ENCODE results near the gene TBC1D2. TPM values are rescaled to one million over a fixed set of nuclear protein-coding genes. Genes with fewer than 3 reads are reported as not detected.

Gene TBC1D2
- total RNA-seq, 6 donors from 2014 or later = 62.4 to 217 (median 119) TPM

GRCh38 chr9:98158071-98158831 is 97.2 kb downstream of the TBC1D2 start:
- WGBS, 2 donors = 62 to 71% methylated on average over 4 of the region's 4 CpGs
- Histone ChIP-seq H3K27ac (no peak overlapping the region), H3K36me3 (peaks cover 0 to 9% (median 0%) of the 10 kb centered on the region in 4 donors), H3K27me3 (no peaks in the 10 kb centered on the region), H3K4me1 (peaks cover 0 to 6% (median 0%) of the 10 kb centered on the region in 4 donors), H3K9me3 (no peaks in the 10 kb centered on the region), H3K4me3 (no peak overlapping the region)
- DNase-seq = peak in 1 of 2 donors; percentile 81
- TF ChIP-seq POLR2AphosphoS5 (IDR thresholded peaks at IDR 0.05) (no peak), EP300 (IDR thresholded peaks at IDR 0.05) (no peak), POLR2A (IDR thresholded peaks at IDR 0.05) (no peak), CTCF (IDR thresholded peaks at IDR 0.05) (no peak)
- peak; percentile 53 to 73 for ATAC-seq (ENCODE audit: low FRiP score in 2 of 2)

- Histone ChIP-seq H3K9me3 (no peaks in the 10 kb centered on the region), H3K4me3 (no peak overlapping the region), H3K4me1 (peaks cover 0 to 6% (median 0%) of the 10 kb centered on the region in 4 donors), H3K36me3 (peaks cover 0 to 9% (median 0%) of the 10 kb centered on the region in 4 donors), H3K27ac (peak overlapping the region in 1 of 4 donors; percentile 2), H3K27me3 (no peaks in the 10 kb centered on the region)
- ATAC-seq (ENCODE audit: low FRiP score in 2 of 2) = no peak
- DNase-seq = no peak
- TF ChIP-seq POLR2AphosphoS5 (IDR thresholded peaks at IDR 0.05) (no peak), EP300 (IDR thresholded peaks at IDR 0.05) (no peak), POLR2A (IDR thresholded peaks at IDR 0.05) (no peak), CTCF (IDR thresholded peaks at IDR 0.05) (no peak)
- WGBS, 2 donors = 95 to 98% methylated on average over 8 to 10 of the region's 10 CpGs
These were observed 98.1 kb downstream of the TBC1D2 start for GRCh38 chr9:98157372-98157771.

DNA sequence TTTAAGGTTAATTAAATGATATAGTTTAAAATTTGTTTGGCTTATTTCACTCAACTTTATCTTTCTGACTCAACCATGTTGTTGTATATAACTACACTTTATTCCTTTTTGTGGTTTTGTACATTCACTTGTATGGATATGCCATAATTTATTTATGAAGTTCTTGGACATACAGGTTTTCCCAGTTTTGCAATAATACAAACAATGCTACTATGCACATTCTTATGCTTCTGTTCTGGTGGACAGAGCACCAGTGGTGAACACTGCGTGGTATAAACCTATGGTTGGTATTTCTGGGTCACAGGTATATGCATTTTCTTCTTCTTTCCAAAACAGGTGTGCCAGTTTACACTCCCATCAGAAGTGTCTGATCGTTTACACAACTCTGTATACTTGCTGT is 100.8 kb downstream of the TBC1D2 start:
- H3K36me3 ChIP-seq = peaks cover 0 to 9% (median 0%) of the 10 kb centered on the region in 4 donors
- TF ChIP-seq EP300 (IDR thresholded peaks at IDR 0.05) (no peak), CTCF (IDR thresholded peaks at IDR 0.05) (no peak), POLR2A (IDR thresholded peaks at IDR 0.05) (no peak), POLR2AphosphoS5 (IDR thresholded peaks at IDR 0.05) (no peak)
- no peak overlapping the region for H3K27ac ChIP-seq
- WGBS, 2 donors = 83 to 89% methylated on average over 2 of the region's 2 CpGs
- DNase-seq (no peak), ATAC-seq (ENCODE audit: low FRiP score in 2 of 2) (no peak)
- no peak overlapping the region for H3K4me3 ChIP-seq
- no peaks in the 10 kb centered on the region for H3K9me3 ChIP-seq
- H3K4me1 ChIP-seq = peaks cover 0 to 16% (median 7%) of the 10 kb centered on the region in 4 donors
- H3K27me3 ChIP-seq = no peaks in the 10 kb centered on the region

- peaks cover 1 to 14% (median 8%) of the 10 kb centered on the region in 4 donors for H3K4me1 ChIP-seq
- no peak overlapping the region for H3K4me3 ChIP-seq
- no peak for TF ChIP-seq CTCF (IDR thresholded peaks at IDR 0.05)
- TF ChIP-seq POLR2AphosphoS5 (IDR thresholded peaks at IDR 0.05) = no peak
- no peak for TF ChIP-seq EP300 (IDR thresholded peaks at IDR 0.05)
- no peak for TF ChIP-seq POLR2A (IDR thresholded peaks at IDR 0.05)
- H3K36me3 ChIP-seq = peaks cover 0 to 9% (median 0%) of the 10 kb centered on the region in 4 donors
- DNase-seq (no peak), ATAC-seq (ENCODE audit: low FRiP score in 2 of 2) (no peak)
- no peaks in the 10 kb centered on the region for H3K9me3 ChIP-seq
- H3K27ac ChIP-seq = no peak overlapping the region
- H3K27me3 ChIP-seq = no peaks in the 10 kb centered on the region
These were observed 102.9 kb downstream of the TBC1D2 start for GRCh38 chr9:98152526-98152925.

All from upper lobe of left lung (tissue), 6 donors.